Stimulated activated CD8-positive, alpha-beta memory T cell treated with anti-CD3 and anti-CD28 coated beads, Interleukin-4, amount 100 ng/mL, for 48 hours (primary cell): Measurements from ENCODE around the gene SCN9A.
"Not testable (repeated sequence)": the region's sequence is repeated elsewhere in the genome, so short reads cannot be mapped to it uniquely, and the experiment has no call there.

Source experiments
- DNase-seq: peaks from one replicate; pipeline ENCODE4 v3.0.0-alpha.2; 2020

Gene SCN9A

DNA sequence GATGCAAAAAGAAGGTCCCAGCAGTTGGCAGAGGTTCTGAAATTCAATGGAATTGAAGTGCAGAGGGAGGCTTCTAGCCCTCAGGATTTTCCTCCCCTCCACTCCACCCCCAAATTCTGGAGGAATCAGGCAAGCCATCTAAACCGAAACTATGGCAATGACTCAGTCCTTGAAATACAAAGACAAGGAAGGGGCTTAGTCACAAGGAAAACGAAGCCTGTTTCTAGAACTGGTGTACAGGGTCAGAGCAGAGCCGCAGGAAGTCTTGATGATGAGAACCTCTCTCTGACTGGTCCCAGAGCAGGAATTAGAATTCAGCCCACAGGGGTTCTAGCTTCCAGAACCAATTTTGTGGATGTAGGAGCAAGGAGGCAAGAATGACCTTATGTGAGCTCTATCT, 136.2 kb downstream of the SCN9A start:
- DNase-seq: no peak

DNA sequence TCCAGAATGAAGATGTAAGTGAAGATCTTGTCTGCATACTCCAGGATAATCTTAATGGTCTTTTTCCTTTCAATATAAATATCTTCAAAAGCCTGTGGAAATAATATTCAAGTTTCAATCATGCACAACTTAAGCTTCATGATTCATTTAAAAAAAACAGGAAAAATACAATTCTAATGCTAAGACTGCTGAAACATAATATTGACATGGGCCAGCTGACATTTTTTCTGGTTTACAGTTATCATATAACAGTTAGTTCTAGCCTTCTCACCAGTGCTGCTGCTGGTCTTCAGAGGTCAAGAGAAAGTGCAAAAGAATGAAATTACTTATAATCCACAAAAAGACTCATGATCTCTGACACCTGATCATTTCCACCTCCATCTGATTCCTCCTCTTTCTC, 137.6 kb downstream of the SCN9A start:
- DNase-seq: no peak

DNA sequence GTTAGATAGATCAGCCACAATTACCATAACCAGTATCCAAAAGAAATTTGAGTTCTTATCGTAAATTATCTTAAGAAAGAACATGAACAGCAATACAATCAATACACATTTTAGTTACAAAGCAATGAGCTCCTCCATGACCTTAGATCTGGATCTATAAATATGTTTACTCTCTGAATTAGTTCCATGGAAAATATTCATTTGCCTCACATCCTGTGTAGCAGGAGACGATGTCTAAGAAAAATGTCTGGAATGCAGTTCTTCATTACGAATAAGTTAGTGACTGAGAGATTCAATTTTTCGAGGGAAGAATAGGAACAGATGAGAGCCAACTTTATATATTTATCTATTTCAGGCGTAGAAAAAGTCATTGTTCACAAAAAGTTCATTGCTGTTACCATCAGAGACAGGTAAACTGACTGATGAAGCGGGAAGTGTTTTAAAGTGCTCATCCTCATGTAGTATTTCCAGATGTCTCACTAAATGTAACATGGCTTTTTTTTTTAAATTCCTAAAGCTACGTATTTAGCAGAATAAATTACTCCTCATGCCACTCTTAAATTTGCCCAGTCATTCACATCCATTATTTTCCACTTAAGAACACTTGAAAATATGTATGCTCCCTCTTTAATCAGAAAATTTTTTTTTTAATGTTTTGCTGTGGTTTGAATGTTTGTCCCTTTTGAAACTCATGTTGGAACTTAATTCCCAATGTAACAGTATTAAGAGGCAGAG, 141.5 kb downstream of the SCN9A start:
- DNase-seq: no peak

DNA sequence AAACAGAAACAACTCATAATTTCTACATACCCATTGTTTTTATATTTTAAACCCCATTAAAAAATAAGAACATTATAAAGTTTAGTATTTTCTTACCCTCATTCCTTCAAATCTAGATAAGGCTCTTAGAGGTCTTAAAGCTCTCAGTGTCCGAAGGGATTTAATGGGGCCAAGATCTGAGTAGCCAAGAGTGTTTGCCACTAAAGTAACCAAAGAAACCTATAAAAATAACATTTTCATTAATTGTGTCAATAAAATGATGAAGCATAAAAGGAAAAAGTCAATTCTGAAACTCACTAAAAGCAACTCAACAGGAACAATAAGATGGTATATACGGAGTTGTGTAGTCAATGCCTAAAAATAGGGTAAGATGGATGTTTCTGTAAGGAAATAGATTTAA, 142.5 kb downstream of the SCN9A start:
- no peak for DNase-seq

DNA sequence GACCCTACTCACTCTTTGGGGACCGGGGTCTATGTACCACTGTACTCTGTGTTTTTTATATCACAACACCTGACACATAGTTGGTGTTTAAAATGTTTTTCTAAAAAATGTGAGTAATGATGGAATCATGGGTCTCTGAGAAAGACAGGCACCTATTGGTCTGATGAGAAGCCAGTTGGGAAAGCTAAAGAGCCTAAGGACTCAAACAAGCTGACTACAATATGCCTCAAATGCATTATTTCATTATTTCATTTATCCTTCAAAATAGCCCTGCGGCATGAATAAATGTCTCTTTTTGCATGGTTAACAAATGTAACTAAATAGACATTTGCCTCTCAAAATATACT, 145.0 kb downstream of the SCN9A start:
- no peak for DNase-seq

DNA sequence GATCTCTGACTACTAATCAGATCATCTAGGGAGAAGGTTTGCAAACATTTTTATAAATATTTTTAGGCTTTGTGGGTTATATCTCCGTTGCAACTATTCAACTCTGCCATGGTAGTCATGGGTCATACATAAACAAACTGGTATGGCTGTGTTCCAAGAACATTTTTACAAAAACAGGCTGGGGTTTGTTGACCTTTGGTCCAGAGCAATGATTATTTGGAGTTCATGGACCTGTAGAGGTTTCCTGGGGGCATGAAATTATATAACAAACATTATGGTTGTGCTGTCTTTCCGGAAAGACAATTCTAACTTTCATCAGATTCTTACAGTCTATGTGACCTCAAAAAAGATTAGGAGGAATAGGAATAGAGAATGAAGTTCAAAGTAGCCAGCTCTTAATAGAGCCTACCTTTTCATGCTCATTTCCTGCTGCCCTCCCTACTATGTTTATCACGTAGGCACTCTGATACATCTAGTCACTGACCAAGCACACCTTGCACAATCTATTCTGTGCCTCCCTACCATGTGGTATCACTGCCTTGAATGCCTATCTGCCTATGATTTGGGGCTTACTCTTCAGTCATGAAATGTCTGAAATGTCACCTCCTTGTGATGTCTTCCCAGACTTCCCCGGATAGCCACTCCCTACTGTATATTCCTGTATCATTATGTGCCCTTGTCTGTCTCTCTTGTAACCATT, 145.6 kb downstream of the SCN9A start:
- no peak for DNase-seq

DNA sequence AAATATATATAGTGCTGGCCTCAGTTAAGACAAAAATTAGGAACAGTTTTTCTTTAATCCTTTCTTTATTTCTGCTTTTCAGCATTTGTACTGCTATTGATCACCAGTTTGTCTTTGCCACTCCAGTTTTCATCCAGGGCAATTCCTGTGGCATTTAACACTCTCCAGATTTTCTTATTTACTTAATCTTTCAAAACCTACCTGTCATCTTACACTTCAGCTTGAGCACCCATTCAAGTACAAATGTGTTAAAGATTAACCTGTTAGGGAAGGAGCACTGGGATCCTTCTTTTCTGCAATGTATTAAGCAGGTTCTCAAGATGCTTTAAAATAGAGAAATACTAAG, 146.1 kb downstream of the SCN9A start:
- DNase-seq: no peak

DNA sequence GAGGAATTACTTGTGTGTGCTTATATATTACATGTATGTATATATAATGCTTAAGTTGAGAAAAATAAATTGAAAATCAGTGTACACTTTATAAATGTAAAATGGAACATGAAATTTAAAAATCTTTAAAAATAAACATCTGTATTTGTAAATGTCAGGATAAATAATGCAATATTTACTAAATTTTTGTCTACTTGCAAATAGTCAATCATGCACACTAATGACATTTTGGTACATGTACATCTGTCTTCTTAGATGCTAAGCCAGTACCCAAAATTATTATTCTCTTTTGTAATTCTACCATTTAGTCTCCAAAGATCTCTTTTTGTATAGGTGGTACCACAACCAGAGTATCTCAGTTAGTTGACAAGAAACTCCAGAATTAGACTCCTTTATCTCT, 151.5 kb downstream of the SCN9A start:
- DNase-seq: no peak

DNA sequence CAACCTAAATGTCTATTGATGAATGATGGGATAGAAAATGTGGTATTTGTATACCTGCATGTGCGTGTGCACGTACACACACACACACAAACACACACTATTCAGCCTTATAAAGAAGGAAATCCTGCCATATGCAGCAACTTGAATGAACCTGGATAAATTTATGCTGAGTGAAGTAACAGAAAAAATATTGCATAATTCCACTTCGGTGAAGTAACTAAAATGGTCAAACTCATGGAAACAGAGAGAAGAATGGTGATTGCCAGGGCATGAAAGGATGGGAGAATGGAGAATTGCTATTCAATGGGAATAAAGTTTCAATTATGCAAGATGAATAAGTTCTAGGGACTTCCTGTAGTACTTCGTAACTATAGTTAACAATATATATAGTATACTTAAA, 152.4 kb downstream of the SCN9A start:
- DNase-seq: no peak

DNA sequence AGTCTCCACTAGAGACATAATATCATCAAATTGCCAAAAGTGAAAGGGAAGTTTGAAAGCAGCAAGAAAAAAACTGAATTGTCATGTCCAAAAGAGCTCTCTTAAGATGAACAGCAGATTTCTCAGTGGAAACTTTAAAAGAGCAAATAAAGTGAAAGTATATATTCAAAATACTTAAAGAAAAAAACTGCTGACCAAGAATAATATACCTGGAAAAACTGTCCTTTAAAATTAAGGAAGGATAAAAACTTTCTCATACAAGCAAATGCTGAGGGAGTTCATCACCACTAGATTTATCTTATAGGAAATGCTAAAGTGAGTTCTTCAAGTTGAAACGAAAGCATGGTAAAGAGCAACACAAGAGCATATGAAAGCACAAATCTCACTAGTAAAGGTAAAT, 164.7 kb downstream of the SCN9A start:
- no peak for DNase-seq

DNA sequence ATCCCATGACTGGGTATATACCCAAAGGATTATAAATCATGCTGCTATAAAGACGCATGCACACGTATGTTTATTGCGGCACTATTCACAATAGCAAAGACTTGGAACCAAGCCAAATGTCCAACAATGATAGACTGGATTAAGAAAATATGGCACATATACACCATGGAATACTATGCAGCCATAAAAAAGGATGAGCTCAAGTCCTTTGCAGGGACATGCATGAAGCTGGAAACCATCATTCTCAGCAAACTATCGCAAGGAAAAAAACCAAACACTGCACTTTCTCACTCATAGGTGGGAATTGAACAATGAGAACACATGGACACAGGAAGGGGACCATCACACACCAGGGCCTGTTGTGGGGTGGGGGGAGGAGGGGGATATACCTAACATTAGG, 165.8 kb downstream of the SCN9A start:
- not testable (repeated sequence) for DNase-seq

DNA sequence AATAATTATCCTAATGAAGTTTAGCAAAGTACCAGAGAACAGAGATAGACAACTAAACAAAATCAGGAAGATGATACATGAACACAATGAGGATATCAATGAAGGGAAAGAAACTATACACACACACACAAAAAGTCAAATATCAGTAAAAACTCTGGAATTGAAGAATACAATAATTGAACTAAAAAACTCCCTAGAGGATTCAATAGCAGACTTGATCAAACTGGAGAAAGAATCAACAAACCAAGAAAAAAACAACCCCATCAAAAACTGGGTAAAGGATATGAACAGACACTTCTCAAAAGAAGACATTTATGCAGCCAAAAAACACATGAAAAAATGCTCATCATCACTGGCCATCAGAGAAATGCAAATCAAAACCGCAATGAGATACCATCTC, 166.4 kb downstream of the SCN9A start:
- DNase-seq: not testable (repeated sequence)

DNA sequence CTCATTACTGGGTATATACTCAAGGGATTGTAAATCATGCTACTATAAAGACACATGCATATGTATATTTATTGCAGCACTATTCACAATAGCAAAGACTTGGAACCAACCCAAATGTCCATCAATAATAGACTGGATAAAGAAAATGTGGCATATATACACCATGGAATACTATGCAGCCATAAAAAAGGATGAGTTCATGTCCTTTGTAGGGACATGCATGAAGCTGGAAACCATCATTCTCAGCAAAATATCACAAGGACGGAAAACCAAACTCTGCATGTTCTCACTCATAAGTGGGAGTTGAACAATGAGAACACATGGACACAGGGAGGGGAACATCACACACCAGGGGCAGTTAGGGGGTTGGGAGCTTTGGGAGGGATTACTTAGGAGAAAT, 169.6 kb downstream of the SCN9A start:
- not testable (repeated sequence) for DNase-seq

DNA sequence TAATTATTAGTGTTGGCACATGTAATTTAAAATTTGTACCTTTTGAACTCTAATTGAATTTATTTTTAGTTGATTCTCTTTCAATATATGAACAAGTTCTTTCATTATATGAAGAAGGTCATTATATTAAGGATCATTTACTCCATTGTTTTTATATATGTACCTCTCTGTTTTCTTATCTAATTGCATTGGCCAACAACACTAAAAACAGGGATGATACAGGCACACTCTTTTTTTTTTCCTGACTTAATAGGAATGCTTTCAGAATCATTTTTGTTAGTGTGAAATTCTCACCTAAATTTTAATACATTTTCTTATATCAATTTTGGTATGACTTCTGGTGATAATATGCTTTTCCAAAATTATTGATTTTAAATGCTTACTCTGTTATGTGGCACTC, 173.0 kb downstream of the SCN9A start:
- no peak for DNase-seq

DNA sequence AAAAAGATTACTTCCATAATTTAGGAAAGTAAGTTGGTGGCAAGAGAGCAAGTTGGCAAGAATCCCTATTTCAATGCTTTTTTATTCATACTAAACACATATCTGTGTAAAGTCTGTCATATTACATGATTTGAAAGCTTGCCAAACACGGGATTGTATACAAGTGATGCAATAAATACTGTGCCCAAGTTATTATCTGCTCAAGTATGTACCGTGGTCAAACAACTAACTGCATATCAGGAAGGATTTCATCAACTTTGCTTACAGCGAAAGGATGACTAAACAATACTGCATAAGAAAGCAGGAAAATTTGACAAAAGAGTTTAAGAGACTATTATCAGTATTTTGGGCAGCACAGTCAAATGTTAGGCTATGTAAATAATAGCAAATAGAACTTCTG, 178.3 kb downstream of the SCN9A start:
- DNase-seq: no peak

DNA sequence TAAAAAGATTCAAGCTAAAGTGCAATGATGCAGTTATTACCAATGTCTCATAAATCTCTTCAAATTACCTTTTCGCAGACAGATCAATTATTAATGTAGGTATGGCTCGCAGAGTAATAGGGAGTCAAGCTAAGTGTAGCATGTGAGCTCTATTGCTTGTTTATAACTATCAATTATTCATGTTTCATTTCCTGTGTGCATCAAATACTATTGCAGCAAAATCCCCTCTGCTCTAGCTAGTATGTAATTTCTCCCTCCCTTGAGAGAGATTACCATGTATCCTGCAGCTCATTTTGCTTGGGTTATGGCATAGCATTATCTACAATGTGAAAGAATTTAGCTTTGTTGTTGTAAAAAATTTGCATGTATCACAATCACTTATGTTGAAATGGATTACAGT, 182.3 kb downstream of the SCN9A start:
- no peak for DNase-seq

DNA sequence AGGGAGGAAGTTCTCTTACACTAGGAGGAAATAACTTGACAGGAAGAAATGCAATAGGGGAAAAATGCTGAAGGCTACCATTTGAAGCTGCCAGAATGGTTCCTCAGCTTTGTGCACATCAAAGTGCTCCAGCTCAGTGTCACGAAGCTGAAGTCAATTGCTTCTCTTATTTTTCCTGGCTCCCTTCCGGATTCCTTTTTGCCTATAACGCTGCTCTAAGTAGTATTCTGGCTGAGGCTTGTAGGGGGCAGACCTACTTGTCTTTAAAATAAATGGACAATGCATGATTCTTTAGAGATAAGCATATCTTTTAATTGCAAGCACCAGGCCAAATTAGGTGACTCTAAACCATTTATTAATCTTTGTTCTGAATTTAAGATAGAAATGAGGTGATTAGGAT, 187.7 kb downstream of the SCN9A start:
- no peak for DNase-seq

DNA sequence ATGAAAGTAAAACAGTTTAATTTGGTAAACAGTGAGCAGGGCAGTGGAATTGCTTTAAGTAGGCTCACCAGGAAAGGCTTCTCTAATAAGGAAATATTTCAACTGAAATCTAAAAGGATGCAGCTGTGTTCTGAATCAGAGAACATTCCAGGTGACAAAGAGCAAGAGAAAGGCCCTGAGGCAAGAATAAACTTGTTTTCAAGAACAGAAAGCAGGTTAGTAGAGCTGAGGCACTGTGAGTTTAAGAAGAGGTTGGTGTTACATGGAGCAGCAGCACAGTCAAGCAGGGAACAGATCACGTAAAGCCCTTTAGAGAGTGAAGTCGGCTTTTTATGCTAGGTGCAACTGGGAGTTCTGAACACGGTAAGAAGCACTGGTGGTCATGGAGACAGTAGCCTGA, 191.0 kb downstream of the SCN9A start:
- no peak for DNase-seq

DNA sequence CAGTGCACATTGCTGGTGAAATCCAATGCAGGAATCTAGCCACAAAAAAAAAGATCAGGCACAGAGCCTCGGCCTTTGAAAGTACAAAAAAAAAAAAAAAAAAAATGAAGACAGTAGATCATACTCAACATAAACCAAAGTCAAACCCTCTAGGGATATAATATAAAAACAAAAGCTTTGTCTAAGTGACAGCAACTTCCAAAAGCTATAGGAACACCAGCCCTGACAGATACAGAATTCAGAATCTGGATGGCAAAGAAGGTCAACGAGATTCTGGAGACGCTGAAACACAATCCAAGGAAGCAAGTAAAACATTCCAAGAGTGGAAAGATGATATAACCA, 194.0 kb downstream of the SCN9A start:
- no peak for DNase-seq

DNA sequence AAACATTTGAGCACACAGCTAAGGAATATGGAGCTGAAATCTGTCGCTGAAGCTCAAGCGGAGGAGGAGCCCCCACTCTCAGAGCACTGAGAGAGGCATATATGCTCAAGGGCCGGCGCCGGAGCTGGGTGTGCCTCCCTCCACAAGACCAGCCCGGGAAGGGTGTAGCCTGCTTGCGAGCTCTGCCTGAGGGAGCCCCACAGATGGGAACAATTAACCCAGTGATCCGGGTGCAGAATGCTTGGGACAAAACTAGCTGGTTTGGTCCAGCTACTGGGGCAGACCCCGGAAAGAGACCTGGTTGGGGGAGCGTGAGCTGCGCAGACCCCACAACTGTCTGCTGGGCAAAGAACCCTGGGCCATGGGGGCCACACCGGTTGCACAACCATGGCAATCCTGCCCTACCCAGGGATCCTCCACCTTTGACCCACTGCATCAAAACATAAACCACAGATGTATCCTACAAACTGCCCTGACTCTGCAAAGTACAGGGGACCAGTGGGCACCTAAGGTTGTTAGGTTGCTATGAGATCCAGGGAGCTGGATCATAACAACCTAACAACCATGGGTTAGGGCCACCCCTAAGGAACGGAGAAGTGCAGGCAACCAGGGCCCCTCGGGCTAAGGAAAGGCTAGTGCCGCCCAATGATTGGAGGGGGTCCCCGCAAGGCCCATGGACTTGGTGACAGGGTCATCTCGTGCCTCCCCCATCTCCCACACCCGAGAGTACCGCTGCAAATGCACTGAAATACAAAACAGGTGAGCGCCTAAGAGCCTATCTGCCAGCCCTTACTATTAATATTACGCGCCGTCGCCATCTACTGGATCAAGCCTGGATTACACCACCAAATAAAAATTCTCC, 194.6 kb downstream of the SCN9A start:
- peak; percentile 56 for DNase-seq

DNA sequence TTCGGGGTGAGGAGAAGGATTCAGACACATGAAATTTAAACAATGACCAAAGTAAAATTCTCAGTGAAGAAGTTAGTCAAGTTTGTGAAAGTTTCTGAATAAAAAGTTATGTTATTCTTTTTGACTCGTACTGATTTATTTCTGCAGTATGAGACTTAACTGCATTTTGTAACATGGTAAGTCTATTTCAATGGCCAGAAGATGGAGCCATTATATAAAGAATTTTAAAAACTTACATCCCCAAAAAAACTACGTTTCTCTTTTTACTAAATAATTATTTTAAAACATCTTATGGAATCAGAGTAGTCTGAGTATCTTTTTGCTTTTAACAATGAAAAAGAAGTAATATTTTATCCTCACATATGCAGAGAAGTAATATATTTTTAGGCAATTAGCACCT, 196.5 kb downstream of the SCN9A start:
- no peak for DNase-seq

DNA sequence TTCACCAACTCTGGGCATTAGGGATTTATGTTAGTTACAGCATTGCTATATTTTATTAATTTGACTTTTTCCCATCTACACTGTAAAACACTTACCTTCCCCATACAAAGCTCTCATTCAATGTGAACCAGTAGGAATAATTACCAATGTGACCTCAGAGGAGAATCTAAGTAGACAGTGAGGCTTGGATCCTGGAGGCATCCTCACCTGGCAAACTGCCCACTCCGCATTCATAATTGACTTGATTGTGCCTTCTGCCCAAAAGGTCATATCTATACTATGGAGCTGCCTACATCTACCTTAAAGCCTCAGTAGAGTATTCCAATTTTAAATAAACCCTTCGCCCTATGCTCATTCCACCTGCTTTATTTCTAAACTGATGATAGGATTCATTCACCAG, 202.5 kb downstream of the SCN9A start:
- DNase-seq: no peak

DNA sequence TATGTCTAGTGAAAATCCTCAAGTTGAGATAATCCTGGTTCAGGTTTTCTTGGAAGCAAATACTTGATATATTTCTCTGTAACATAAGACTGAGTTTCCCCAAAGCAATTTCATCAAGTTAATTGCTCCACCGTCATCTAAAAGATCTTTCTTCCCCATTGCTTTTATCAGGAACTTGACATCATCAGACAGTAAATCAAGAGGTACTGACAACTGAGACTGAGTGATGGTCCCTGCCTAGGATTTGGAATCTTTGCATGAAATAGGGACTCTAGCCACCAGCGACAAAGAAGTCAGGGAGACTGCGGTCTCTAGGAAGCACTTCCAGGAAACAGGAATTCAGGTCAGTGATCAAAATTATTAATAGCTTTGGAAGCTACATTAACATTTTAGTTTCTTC, 204.5 kb downstream of the SCN9A start:
- no peak for DNase-seq

DNA sequence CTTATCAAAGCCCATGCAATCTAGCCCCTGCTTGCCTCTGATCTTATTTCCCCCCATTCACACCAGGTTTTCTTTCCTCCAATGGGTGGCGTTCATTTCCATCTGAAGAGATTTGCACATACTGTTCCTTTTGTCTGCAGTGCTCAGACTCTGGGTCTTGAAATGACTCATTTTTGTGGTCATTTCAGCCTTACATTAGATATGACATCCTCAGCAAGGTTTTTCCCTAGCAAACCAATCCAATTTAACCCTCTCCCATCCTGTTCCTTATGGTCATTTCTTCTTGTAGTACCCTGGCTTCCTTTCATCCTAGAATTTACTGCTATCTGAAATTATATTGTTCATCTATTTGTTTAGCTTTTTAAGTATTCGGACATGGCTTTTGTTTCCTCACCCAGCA, 205.4 kb downstream of the SCN9A start:
- DNase-seq: no peak
